NT2/D1 (cell line): ENCODE data around the gene VDAC1.

Source experiments
- DNase-seq: peaks from one replicate; pipeline ENCODE4 v3.0.0-alpha.2; 2011; ENCODE audit warnings: low read depth, low spot score
- H3K27me3 ChIP-seq: 2 replicates; pipeline ENCODE4 v1.6.0; 2011; ENCODE audit warnings: mild to moderate bottlenecking; ENCODE audit not compliant: insufficient read length, insufficient read depth
- H3K36me3 ChIP-seq: 2 replicates; pipeline ENCODE4 v1.6.1; 2011; ENCODE audit warnings: mild to moderate bottlenecking, low read length, mixed read lengths; ENCODE audit not compliant: insufficient read depth, insufficient read length
- H3K4me1 ChIP-seq: 2 replicates; pipeline ENCODE4 v1.5.1; 2011; ENCODE audit not compliant: insufficient read depth, insufficient read length
- H3K4me3 ChIP-seq: 2 replicates; pipeline ENCODE4 v1.5.1; 2011; ENCODE audit warnings: low read depth; ENCODE audit not compliant: insufficient read length
- H3K9ac ChIP-seq: 2 replicates; pipeline ENCODE4 v1.6.0; 2011; ENCODE audit warnings: low read depth; ENCODE audit not compliant: insufficient read length
- H3K9me3 ChIP-seq: 2 replicates; pipeline ENCODE4 v1.5.1; 2011; ENCODE audit warnings: mild to moderate bottlenecking, low read length; ENCODE audit not compliant: insufficient read depth
- SUZ12 ChIP-seq: IDR thresholded peaks from 2 replicates; pipeline ENCODE4 v1.6.1; 2011; ENCODE audit not compliant: insufficient read length, insufficient read depth; ENCODE audit errors: extremely low read depth
- YY1 ChIP-seq: IDR thresholded peaks from 2 replicates; pipeline ENCODE4 v1.6.1; 2011; ENCODE audit not compliant: insufficient read length, insufficient read depth
- ZNF274 ChIP-seq: IDR thresholded peaks from 2 replicates; pipeline ENCODE4 v1.6.1; 2011; ENCODE audit warnings: mild to moderate bottlenecking, low read depth, low read length

Gene VDAC1

DNA sequence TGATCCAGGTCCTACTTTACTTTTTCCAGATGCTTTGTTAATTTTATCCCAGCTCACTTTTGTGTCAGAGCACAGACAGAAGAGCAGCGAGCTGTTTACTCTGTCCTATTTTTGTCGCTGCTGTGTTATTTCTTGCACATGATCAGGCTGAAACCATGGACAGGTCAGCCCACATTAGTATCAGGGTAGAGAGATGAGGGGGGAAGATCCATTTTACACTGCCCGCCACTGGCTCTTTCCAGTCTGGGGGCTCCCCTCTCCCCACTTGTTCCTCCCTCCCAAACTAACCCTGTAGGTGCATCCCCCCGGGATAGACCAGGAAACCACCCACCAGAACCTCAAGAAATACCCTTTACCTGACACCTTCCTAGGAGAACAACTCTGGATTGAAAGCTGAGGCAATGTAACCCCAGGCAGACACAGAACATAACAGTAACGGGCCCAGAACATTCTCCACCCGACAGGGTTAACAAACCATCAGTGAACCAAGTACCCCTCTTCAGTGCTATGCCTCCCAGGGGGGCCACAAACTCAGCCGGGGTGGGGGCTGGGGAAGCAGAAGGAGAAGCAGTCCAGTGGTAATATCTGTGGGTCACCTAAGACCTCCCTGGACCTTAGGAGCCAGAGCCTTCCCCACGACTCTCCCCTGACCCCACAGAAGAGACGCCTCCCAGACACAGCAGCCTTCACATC lies 10.3 kb downstream of the VDAC1 start:
- H3K4me3 ChIP-seq, result no peak overlapping the region

DNA sequence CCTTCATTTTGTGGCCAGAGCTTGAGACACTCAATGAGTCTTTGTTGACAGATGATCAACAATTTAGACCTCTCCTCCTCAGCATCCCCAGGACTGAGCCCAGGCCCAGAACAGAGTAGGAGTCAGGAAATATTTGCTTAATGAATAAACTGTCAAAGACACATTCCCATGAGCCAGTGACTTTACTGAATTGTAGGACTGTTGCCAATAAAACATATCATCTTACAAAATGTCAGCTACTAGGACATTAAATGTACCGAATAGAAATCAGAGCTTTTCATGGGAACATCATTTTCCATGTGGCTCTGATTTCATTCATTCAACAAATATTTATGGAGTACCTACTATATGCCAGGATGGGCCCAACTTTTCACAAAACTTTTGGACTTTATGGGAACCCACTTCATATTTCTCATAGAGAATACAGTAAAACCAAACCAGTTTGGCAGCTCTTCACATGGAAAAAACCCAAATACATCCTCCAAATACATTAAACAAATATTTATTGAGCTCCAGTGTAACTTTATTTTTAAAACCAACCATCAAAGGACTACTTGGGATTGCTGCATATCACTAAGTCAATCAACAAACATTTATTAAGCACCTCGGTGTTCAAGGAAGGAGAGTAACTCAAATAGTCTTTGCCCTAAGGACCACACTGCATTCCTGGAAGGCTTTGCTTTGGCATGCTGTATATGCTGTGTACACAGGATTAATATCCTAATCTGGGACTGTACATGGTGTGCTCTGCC lies 11.4 kb downstream of the VDAC1 start:
- H3K36me3 ChIP-seq, result peaks cover 57% of the 10 kb centered on the region
- H3K27me3 ChIP-seq, result no peaks in the 10 kb centered on the region
- TF ChIP-seq YY1 (no peak), ZNF274 (no peak), SUZ12 (no peak)
- H3K9me3 ChIP-seq, result no peaks in the 10 kb centered on the region
- no peak for DNase-seq
- H3K4me3 ChIP-seq, result no peak overlapping the region
- no peak overlapping the region for H3K9ac ChIP-seq
- peaks cover 8% of the 10 kb centered on the region for H3K4me1 ChIP-seq

More for the DNA sequence above, 10.3 kb downstream of the VDAC1 start:
- no peaks in the 10 kb centered on the region for H3K9me3 ChIP-seq
- H3K9ac ChIP-seq, result no peak overlapping the region
- H3K36me3 ChIP-seq, result peaks cover 51% of the 10 kb centered on the region
- TF ChIP-seq ZNF274 (no peak), SUZ12 (no peak), YY1 (no peak)
- H3K27me3 ChIP-seq, result no peaks in the 10 kb centered on the region
- DNase-seq, result no peak
- H3K4me1 ChIP-seq, result peaks cover 9% of the 10 kb centered on the region

DNA sequence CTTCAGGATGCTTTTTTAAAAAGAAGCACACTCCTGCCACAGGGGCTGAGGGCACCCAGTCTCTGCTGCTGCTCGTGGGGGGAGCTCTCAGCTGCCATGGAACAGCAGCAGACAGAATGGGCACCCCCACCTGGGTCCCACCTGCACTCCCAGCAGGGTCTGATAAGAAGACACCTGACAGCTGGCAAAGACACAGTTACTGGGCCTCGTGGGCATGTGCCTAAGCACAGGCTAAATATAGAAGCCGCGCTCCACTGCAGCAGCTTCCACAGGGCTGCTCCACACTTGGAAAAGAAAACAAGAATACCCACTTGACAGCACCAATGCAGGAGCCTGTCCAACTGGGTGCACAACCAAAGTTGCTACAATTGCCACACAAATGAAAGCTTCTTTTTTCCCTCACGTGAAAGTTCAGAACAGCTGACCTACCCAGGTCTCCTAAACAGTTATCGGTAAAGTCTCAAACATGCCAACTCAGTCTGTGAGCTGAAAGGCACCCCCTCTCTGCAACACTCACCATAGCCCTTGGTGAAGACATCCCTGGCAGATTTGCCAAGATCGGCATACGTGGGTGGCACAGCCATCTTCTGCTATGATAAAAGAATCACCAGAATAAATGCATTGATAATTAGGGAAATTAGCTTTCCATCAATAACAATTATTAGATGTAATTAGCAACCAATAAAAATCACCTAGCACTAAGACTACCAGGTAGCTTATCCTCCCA lies 12.2 kb downstream of the VDAC1 start:
- Histone ChIP-seq H3K9me3 (no peaks in the 10 kb centered on the region), H3K9ac (no peak overlapping the region), H3K4me3 (no peak overlapping the region), H3K27me3 (no peaks in the 10 kb centered on the region), H3K36me3 (peaks cover 59% of the 10 kb centered on the region), H3K4me1 (peaks cover 8% of the 10 kb centered on the region)
- no peak for DNase-seq
- no peak for TF ChIP-seq YY1
- no peak for TF ChIP-seq ZNF274
- no peak for TF ChIP-seq SUZ12

DNA sequence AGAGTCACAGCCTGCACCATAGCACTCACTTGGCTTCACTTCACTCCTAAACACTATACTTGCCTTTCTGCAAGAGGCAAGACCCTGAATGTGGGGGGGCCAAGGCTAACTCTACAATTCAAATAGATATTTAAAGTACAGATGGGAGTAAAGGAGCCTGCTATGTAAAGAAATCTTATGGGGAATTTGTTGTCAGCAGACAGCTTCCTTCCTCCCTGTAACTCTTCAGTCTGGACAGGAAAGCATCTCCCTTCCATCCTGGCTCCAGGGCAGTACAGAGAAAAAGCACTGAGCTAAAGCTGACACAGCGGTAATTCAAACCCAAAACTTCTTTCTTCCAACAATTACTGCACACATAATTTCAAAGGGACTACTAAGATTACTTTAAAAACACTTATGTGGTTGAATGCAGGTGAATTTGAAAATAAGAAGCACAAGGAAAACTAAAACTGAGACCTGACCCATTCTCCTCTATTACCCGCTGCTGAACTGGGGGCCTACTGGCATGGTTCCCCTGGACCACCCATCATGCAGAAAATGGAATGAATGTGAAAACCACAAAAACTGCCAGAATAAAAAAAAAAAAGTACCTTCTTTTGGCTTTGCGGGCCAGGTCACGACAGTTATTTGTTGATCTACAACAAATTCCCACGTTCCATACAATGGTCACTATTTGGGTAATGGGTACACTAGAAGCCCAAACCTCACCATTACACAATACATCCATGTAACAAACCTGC lies 13.4 kb downstream of the VDAC1 start:
- no peak overlapping the region for H3K4me3 ChIP-seq
- H3K27me3 ChIP-seq, result no peaks in the 10 kb centered on the region
- H3K9ac ChIP-seq, result no peak overlapping the region
- H3K4me1 ChIP-seq, result peaks cover 7% of the 10 kb centered on the region
- no peaks in the 10 kb centered on the region for H3K9me3 ChIP-seq
- no peak for TF ChIP-seq YY1
- TF ChIP-seq SUZ12, result no peak
- TF ChIP-seq ZNF274, result no peak
- DNase-seq, result no peak
- H3K36me3 ChIP-seq, result peaks cover 66% of the 10 kb centered on the region

GRCh38 chr5:133990396-133990795 lies 14.4 kb downstream of the VDAC1 start:
- TF ChIP-seq ZNF274, result no peak
- no peak for TF ChIP-seq YY1
- no peak for TF ChIP-seq SUZ12

GRCh38 chr5:133985540-133986180 lies 19.1 kb downstream of the VDAC1 start:
- no peaks in the 10 kb centered on the region for H3K27me3 ChIP-seq
- H3K9ac ChIP-seq, result no peak overlapping the region
- H3K9me3 ChIP-seq, result no peaks in the 10 kb centered on the region
- no peak for DNase-seq
- H3K4me1 ChIP-seq, result no peaks in the 10 kb centered on the region
- peaks cover 70% of the 10 kb centered on the region for H3K36me3 ChIP-seq
- no peak overlapping the region for H3K4me3 ChIP-seq
- TF ChIP-seq ZNF274, result no peak
- TF ChIP-seq SUZ12, result no peak
- TF ChIP-seq YY1, result no peak

More at GRCh38 chr5:133990396-133990795, 14.4 kb downstream of the VDAC1 start:
- Histone ChIP-seq H3K27me3 (no peaks in the 10 kb centered on the region), H3K9ac (no peak overlapping the region), H3K9me3 (no peaks in the 10 kb centered on the region), H3K4me3 (no peak overlapping the region), H3K4me1 (no peaks in the 10 kb centered on the region), H3K36me3 (peaks cover 70% of the 10 kb centered on the region)
- DNase-seq, result no peak
